ENCODE measurements around the gene RTL1.

DNA sequence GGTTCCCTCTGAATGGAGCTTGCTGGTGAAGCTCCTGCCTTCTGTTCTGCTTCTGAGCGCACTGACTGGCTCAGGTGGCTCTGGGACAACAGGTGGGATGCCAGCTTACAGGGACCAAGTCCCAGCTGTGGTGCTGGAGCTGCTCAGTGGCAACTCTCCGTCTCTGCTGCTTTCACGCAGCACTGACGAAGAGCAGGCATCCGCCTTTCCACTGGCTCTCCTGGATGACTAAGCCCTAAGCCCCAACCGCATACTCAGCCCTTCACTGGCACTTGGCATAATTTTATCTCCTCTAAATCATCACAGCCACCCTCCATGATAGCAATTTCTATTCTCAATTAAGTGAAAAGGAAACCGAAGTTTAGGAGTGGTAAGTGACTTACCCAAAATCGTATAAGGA lies 3.7 kb upstream of the RTL1 start:
- TF ChIP-seq, protein P1, sequence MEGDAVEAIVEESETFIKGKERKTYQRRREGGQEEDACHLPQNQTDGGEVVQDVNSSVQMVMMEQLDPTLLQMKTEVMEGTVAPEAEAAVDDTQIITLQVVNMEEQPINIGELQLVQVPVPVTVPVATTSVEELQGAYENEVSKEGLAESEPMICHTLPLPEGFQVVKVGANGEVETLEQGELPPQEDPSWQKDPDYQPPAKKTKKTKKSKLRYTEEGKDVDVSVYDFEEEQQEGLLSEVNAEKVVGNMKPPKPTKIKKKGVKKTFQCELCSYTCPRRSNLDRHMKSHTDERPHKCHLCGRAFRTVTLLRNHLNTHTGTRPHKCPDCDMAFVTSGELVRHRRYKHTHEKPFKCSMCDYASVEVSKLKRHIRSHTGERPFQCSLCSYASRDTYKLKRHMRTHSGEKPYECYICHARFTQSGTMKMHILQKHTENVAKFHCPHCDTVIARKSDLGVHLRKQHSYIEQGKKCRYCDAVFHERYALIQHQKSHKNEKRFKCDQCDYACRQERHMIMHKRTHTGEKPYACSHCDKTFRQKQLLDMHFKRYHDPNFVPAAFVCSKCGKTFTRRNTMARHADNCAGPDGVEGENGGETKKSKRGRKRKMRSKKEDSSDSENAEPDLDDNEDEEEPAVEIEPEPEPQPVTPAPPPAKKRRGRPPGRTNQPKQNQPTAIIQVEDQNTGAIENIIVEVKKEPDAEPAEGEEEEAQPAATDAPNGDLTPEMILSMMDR (IDR thresholded peaks at IDR 0.05; ENCODE audit: insufficient read depth, low read length, poor library complexity, severe bottlenecking) = no peak
- TF ChIP-seq EZH2phosphoT487 (conservative IDR thresholded peaks at IDR 0.05; ENCODE audit: low read length) = no peak
